ENCODE measurements around the gene CCDC178.
"Not testable (repeated sequence)": the region's sequence is repeated elsewhere in the genome, so short reads cannot be mapped to it uniquely, and the experiment has no call there.

Gene CCDC178, protein sequence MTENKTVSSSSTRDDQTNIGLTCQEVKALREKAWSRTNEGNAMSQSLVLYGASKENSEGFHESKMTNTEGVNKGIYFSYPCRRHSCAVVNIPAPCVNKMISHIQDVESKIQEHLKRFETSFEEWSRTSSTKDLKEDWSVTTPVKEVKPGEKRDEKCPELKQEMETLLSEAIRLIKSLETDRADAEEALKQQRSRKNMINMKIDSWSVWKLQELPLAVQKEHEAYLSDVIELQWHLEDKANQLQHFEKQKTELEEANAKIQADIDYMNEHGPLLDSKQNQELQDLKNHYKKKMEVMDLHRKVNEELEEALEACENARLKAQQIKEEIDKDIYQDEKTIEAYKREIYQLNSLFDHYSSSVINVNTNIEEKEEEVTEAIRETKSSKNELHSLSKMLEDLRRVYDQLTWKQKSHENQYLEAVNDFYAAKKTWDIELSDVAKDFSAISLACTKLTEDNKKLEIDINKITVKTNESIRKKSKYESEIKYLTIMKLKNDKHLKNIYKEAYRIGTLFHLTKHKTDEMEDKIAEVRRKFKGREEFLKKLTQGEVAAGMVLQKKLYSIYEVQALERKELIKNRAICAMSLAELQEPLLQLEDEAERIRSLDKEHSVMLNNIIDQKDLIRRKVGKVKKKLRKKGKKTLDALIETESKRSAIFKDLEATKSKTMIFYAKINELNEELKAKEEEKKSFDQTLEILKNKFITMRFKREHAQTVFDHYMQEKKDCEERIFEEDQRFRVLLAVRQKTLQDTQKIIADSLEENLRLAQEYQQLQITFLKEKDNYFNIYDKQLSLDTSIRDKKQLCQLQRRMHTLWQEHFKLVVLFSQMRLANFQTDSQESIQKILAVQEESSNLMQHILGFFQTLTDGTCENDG

GRCh38 chr18:33440060-33441043 lies at the start of gene CCDC178:
CCDC178 (minus strand) TSS chr18:33440721; CDS start chr18:33412088, 28,633 bp downstream.
- DNase-seq = peak; percentile 3

DNA sequence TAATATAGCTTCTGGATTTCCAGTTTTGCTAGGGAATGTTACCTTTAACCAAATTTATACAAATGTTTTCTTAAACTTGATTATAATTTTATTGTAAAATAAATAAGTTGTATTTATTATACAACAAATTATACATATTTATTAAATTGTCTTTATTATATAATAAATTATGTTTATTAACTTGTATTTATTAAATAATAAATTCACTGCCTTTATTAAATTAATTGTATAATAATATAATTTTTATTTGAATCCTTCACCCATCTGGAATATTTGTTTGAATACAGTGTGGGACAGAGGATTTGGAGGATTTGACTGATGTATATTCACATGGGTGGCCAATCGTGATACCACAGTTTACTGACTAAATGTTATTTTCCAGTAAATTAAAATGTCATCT lies 43.4 kb upstream of the CCDC178 start:
- no peak for DNase-seq

- DNase-seq = no peak
Observed at GRCh38 chr18:33472509-33472908, 32.0 kb upstream of the CCDC178 start.

GRCh38 chr18:33470216-33470615 lies 29.7 kb upstream of the CCDC178 start:
- no peak for DNase-seq

GRCh38 chr18:33469699-33470098 lies 29.2 kb upstream of the CCDC178 start:
- DNase-seq = no peak

DNA sequence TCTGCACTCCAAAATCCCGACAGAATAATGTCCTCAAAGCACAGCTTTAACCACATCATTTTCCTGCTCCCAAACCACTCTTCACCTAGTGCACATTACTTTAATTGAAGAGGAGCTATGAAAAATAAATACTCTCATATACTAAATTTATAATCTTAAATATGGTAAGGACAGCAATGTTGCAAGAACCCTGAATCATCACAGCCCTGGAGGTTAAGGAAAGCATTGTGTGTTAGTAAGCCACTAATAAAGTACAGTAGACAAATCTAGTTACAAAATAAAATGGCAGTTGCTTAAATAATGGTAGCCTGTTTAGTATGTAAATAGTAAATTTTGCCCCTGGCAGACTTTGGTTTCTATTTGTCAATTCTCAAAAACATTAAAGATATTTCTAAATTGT lies 27.0 kb upstream of the CCDC178 start:
- no peak for DNase-seq

DNA sequence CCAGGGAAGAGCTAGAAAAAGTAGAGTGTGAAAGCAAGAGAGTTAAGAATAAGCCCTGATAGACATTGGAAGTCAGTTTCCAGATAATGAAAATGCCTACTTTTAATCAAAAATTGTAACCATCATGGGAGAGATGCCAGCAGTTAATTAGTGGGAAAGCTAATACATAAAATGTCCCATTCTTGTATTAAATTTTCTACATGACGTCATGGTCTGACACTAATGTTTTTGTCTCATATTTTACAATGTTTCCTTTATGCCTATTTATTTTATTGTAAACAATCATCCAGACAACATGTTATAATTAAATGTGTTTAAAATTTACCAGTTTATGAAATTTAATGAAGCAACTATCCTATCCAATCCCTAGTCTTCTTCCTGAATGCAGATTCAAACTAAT lies 26.3 kb upstream of the CCDC178 start:
- DNase-seq = no peak

GRCh38 chr18:33460681-33461080 lies 20.2 kb upstream of the CCDC178 start:
- DNase-seq = no peak

DNA sequence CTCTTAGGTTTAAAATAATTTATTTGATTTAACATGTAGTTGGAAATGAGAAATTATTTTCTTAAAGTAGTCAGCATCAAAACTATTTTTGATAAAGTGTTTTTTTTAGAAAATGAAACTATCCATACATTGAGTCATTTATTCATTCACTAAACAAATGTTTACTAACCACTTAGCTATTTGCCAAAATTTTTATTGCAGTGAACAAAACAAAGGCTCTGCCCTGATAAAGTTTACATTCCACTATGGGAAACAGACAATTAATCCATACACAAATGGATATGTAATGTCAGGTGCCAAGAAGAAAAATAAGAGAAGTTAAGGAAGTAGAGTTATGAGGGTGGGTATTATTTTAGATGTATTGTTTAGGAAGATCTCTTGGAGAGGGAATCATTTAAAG lies 19.1 kb upstream of the CCDC178 start:
- DNase-seq = no peak

- DNase-seq = no peak
Observed at GRCh38 chr18:33446604-33447003, 6.1 kb upstream of the CCDC178 start.

GRCh38 chr18:33444709-33445108 lies 4.2 kb upstream of the CCDC178 start:
- DNase-seq = no peak

DNA sequence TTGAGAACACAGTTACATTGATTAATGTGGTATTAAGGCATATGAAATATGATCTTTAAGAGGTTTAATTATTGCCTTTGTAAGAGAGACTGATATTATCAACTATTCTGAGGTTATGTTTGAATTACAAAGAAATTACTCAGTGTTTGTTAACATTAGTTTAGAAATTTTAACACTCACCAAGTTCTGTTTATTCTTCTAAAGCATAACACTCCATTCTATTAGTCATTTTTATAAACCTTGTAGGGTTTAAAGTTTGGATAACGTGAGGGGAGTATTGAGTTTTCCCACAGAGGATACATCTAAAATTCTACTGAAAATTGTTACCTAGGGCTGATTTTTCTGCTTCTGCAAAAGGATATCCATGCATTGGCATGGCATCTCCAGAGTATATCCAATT lies 7.7 kb downstream of the CCDC178 start:
- no peak for DNase-seq

- DNase-seq = no peak
Observed at GRCh38 chr18:33427549-33427948, 13.0 kb downstream of the CCDC178 start.

DNA sequence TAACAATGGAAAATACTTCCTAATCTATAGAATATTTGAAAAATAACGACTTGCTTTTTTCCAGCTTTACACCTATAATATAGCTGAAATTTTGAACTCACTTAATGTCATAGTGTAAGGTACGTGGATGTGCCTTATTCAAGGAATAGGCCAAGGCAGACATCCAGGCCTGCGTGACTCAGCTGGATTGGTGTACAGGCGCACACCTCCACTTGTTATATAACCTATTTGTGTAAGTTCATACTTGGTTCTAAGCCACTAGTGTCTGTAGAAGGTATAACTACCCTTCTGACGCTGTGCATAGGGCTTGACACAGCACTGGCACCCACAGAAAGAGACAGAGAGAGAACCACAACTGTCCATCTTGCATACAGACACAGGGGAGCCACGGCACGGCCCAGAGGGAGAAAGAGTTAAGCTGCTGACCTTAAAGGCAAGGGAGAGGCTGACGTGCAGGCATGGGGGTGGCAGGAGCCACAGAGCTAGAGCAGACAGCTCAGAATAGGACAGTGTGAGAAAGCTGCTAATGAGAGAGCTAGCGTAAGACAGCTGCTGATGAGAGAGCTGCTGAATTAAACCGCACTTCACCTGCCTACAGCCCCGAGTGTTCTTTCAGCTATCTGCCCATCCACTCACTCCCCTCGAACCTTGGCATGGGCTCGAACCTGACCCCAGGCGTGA lies 16.1 kb downstream of the CCDC178 start:
- no peak for DNase-seq

GRCh38 chr18:33421225-33421624 lies 19.3 kb downstream of the CCDC178 start:
- DNase-seq = no peak

DNA sequence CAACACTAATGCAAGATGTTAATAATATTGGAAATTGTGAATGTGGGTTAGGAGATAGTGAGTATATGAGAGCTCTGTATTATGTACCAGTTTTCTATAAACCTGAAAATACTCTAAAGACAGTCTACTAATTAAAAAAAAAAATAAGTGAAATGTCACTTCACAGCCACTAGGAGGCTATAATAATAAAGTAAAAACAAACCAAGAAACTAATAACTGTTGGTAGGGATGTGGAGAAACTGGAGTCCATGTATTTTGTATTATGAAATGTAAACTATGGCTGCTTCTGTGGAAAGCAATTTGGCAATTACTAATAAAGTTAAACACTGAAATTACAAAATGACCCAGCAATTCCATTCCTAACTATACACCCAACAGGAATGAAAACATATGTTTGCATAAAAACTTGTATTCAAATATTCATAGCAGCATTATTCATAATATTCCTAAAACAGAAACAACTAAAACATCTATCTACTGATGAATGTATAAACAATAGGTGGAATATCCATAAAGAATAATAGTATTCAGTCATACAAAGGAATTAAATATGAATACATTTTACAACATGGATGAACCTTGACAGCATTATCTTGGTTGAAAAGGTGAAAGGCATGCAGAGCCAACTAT lies 36.2 kb downstream of the CCDC178 start:
- DNase-seq = no peak

GRCh38 chr18:33398939-33399338 lies 41.6 kb downstream of the CCDC178 start:
- not testable (repeated sequence) for DNase-seq

DNA sequence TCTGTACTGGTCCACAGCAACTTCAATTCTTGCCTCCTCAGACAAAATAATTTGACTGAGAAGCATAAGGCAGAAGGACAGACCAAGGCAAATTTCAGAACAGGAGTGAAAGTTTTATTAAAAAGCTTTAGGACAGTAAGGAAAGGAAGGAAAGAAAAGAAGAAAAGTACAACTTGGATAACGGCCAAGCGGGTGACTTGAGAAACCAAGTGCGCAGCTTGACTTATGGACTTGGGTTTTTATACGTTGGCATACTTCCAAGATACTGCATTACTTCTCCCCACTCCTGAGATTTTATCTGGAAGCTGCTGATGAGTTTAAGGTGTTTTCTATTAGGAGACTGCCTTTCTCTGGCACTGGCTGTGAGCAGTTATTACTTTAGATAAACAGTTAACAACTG lies 64.7 kb downstream of the CCDC178 start:
- DNase-seq = no peak

GRCh38 chr18:33372442-33372841 lies 68.1 kb downstream of the CCDC178 start:
- no peak for DNase-seq

GRCh38 chr18:33369711-33370449 lies 70.6 kb downstream of the CCDC178 start:
- DNase-seq = no peak

DNA sequence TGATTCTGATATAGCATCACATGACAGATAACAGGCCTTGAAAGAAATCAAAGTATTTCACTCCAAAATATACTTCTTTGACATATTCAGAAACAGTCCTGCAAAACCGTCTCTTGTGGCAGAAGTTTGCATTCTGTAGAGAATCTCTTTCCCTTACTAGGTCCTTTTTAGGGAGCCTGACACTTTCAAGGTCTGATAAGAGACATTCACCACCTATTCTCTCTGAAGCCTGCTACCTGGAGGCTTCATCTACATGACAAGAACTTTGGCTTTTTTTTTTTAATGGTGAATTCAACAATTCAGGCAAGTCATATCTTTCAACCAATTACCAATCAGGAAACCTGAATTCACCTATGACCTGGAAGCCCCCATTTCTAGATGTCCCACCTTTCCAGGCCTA lies 83.8 kb downstream of the CCDC178 start:
- DNase-seq = no peak
